Activated CD4-positive, alpha-beta T cell treated with anti-CD3 and anti-CD28 coated beads, Interleukin-2, Interleukin-6, amounts not matched to agents 100 ng/mL and 50 ng/mL, durations not matched to agents 16 hours and 8 hours (primary cell): ENCODE data around the gene CFAP46.

ENCODE experiments used
- DNase-seq: peaks from one replicate; pipeline ENCODE4 v3.0.0-alpha.2; 2020

The CFAP46 gene

GRCh38 chr10:132979491-132980425, 37.4 kb upstream of the CFAP46 start:
- no peak for DNase-seq

- DNase-seq: no peak
Measured at GRCh38 chr10:132978542-132978941, 36.2 kb upstream of the CFAP46 start.

- DNase-seq: no peak
Measured at GRCh38 chr10:132977807-132978206, 35.4 kb upstream of the CFAP46 start.

GRCh38 chr10:132977076-132977475, 34.7 kb upstream of the CFAP46 start:
- DNase-seq: no peak

DNA sequence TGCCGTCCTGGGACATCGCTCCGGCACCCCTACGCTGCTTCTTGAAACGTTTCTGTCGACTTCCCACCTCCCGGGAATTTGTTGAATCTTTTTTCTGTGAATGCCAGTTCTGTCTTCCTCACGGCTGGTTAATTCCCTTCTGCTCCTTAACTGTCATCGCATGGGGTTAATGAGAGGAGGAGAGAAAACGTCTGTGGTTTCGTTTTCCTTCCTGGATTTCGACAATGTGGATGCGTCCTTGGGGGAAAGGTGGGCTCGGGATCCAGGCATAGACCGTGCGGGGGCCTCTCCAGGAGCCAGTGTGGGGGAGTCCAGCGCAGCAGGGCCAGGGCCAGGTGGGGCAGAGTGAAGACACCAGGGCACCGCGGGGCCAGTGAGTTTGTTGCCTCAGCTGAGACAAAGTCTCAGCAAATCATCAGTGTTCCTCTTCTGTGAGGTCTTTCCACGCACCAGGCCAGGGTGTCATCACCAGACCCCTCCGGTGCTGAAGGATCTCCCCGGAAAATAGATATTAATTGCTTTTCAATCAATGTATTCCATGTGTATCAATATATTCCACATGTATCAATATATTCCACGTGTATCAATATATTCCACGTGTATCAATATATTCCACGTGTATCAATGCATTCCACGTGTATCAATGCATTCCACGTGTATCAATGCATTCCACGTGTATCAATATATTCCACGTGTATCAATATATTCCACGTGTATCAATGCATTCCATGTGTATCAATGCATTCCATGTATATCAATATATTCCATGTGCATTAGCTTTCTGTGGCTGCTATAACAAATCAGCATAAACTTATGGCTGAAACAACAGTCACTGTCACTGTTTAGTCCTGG, 33.7 kb upstream of the CFAP46 start:
- no peak for DNase-seq

GRCh38 chr10:132974886-132975830, 32.8 kb upstream of the CFAP46 start:
- no peak for DNase-seq

DNA sequence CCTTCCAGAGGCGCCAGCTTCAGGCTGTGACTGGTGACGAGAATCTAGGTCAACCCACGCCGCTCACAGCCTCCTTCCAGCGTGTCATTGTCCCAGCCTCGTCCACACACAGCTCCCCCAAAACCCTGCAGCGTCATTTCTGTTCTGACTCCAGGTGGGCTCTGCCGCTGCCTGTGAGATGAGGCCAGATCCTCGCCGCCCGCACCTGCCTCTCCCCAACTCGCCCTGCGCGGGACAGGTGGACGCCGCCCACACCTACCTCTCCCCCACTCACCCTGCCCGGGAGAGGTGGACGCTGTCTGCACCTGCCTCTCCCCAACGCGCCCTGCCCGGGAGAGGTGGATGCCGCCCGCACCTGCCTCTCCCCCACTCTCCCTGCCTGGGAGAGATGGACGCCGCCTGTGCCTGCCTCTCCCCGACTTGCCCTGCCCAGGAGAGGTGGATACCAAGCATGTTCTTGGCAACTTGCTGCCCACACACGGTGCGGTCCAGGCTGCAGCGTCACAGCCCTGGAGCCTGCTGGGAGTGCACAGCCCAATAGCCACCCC, 32.0 kb upstream of the CFAP46 start:
- no peak for DNase-seq

DNA sequence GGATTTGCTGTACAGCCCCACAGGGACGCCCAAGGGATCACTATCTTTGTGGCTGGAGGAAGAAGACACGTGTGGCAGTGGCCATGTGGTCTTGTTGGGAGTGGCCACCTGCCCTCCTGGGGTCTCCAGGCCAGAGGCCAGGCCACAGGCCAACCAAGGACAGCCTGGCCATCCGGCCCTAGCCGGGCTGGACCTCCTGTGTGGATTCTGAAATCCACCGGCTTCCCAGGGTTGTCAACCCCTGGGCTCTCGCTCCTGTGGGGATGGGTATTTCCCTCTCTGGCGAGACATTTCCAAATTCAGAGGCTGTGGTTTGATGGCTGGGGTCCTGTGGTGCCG, 31.5 kb upstream of the CFAP46 start:
- no peak for DNase-seq

GRCh38 chr10:132972986-132973902, 30.9 kb upstream of the CFAP46 start:
- DNase-seq: no peak

DNA sequence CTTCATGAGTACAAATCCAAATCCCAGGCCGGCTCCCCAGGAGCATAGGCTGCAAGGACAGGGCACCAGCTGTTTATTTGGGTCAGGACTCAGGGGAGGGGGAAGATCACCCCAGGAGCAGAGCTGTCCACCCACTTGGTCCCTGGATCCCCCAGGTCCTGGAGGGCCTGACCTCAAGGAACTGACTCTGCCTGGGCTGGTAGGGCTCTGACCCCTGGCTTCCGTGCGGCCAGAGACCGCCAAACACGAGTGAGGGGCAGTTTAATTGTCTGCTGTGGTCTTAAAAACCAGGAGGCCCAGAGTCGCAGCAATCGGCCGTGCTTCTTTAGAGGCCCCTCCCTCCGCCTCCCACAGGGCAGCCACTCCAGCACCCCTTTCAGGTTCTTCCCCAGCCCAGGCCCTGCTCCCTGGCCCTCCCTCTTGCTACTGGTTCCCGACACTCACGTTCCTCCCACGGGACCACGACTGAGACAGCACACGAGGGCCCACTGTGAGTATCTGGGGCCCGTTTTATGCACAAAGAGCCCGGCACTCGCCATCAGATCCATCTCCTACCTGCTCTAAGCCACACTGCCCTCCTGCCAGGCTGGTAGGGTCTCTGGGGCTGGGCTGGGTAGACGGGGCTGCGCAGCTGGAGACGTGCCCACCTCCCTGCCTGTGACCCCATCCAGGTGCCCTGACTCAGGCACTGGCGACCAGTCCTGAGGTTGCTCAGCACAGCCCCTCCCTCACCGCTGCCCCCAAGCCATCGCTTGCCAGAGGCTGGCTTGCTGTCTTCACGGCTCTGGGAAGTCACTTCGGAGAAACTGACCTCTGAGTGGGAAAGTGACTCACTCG, 30.0 kb upstream of the CFAP46 start:
- DNase-seq: no peak

GRCh38 chr10:132971448-132972148, 29.2 kb upstream of the CFAP46 start:
- DNase-seq: no peak

DNA sequence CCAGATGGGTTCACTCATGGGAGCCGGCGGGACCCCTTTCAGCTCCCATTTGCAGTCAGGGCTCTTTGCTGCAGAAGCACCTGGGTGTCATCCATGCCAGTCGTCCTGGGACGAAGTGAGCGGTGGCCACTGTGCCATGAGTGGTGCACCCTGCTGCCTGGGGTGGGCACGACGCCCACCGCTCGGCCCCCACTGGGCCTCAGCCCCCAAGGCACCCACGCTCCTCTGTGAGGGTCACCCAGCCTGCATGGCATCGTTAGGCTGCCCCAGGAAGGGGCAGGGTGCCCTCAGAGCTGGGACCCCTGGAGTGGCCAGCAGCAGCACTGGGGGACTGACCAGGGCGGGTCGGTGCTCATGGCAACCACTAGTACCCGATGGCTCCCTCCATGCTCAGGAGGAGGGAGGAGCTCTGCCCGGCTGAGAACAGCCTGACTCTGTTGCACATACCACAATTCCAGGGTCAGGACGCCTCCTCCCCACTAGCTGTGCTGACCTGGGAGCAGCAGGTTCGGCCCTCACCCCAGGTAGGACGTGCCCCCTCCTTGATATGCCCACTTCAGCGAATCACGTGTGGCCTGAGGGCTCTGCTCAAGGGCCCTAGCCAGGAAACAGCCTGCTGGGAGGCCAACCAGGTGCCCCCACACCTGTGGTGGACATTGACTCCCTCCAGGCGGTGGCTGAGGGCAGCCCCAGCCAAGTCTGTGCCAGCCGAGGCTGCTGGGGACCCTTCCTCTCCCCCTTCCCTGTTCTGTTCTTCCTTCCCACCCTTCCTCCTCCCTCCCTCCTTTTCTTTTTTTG, 28.5 kb upstream of the CFAP46 start:
- DNase-seq: no peak

DNA sequence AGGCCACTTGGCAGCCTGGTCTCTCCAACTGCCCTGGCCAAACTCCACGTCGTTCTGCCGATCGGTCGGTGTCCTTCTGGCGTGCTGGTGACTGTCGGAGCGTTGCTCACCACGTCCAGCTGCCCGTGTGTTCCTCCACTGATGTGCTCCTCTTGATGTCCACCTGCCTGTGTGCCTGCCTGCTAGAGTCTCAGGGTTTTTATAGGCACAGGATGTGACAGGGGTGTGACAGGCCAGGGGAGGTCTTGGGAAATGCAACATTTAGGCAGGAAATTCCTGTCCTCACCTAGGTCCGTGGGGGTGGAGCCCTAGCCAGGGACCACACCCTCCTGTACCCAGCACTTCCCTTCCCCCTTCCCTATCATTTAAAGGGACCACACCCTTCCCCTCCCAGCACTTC, 25.2 kb upstream of the CFAP46 start:
- DNase-seq: no peak

DNA sequence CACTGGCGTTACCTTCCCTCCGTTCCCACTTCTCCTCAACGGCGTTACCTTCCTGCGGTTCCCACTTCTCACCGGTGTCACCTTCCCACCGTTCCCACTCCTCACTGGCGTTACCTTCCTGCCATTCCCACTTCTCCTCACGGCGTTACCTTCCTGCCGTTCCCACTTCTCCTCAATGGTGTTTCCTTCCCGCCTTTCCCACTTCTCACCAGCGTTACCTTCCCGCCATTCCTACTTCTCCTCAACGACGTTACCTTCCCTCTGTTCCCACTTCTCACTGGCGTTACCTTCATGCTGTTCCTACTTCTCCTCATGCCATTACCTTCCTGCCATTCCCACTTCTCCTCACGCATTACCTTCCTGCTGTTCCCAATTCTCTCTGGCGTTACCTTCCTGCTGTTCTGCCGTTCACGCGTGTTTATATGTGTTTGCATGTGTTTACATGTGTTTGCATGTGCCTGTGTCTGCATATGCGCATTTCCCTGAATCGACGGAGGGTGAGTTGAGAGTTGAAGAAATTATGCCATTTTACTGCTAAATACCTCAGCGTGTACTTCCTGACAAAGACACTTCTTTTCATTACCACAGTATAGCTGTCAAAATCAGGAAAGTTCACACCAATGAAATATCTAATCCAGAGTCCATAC, 23.2 kb upstream of the CFAP46 start:
- DNase-seq: no peak

GRCh38 chr10:132964707-132965410, 22.5 kb upstream of the CFAP46 start:
- peak; percentile 16 for DNase-seq

DNA sequence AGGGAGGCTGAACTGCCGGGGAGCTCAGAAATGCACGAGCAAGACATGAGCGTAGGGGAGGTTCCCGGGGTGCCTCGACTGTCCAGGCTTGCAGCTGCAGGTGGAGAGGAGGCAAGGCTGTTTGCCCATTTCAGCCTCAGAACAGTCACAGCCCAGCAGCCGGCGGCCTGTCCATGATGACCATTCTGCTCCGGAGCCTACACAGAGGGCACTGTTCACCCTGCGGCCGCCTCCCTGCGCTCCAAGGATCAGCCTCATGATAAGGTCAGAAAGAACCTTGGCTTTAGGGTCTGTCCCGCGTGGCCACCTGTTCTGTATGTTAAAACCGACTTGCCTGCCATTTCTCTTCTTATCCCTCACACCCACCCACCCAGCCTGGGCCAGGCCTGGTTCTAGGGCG, 21.9 kb upstream of the CFAP46 start:
- no peak for DNase-seq

DNA sequence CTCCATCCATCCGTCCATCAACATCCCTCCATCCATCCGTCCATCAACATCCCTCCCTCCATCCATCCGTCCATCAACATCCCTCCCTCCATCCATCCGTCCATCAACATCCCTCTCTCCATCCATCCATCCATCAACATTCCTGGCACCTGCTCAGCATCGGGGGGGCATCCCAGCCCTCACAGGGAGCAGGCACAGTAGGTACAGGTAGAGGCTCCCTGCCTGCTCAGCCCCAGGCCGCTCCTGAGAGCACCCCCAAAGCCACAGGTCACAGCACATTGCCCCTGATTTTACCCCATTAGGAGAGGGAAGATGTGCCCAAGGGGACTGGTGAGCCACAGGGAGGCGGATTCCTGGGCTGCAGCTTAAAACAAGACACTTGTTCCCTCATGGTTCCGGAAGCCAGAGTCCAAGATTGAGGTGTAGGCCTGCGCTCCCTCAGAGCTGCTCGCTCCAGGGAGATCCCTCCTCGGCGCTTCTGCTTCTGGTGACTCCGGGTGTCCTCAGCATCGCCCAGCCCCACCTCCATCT, 21.1 kb upstream of the CFAP46 start:
- DNase-seq: no peak
